Right ventricle myocardium inferior (tissue), 1 donor: ENCODE results near the gene PRRT4. TPM values are rescaled to one million over a fixed set of nuclear protein-coding genes. Genes with fewer than 3 reads are reported as not detected.

ENCODE experiments used
- ATAC-seq: fragments of 200-7000 bp; cut with Tn5 transposase; one replicate; pipeline ENCODE4 v1.9.1; 2020; ENCODE audit warnings: mild to moderate bottlenecking, moderate library complexity
- DNase-seq: peaks from one replicate; pipeline ENCODE4 v3.0.0; 2021; ENCODE audit errors: missing footprints
- intact Hi-C: fragments of 100-400 bp; cut with DNase I; formaldehyde crosslinking; loops from one replicate; pipeline ENCODE4 v1.11.0; 2022
- total RNA-seq: library from RNA; stranded (reverse); fragmentation: NEBNext Ultra II Directional; extraction: Animal tissue kit (Norgen Biotek cat#: 25700); gene quantifications from one replicate; pipeline ENCODE4 v1.2.1, GENCODE V29; 2021
- donor health status: DM: no; HTN: yes; CAD: no; lungs with severe emphysema.

The PRRT4 gene
- total RNA-seq, 1 donor from 2014 or later = 2.7 TPM

DNA sequence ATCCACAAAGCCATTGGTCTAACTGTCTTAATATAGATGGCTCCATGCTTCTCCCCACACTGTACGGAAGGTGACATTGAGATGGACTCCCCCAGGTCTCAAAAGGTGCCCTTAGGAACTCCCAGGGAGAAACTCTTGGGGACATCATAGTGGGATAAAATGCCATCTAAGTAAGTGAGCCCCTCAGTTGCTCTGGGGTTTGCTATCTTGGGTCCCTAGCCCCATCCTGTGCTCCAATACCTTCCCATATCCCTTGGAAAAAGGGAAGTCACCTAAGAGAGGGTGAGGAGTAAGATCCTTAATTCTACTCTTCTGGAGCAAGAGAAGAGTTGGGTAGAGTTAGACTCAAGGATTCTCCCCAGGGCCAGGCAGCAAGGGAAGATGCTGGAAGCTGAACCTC lies 7.9 kb downstream of the PRRT4 start:
- DNase-seq (no peak), ATAC-seq (no peak)
- intact Hi-C loops = no loop called here

DNA sequence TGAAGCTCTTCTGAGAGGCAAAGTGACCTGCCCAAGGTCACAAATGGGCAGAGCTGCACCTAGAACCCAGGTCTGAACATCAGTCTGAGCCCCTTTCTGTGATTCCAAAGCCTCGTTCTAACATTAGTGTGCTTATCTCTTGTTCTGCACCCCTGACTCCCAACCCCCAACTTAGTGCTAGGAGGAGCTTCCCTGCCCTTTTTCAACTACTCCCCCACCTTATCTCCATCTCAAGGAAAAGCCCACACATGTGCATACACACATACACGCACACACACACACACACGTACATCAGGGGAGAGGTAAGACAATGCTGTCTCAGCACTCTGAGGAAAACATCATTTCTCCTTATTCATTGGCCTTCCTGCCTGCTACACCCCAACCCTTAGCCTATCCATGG lies 8.3 kb downstream of the PRRT4 start:
- ATAC-seq (no peak), DNase-seq (no peak)
- intact Hi-C loops = no loop called here

DNA sequence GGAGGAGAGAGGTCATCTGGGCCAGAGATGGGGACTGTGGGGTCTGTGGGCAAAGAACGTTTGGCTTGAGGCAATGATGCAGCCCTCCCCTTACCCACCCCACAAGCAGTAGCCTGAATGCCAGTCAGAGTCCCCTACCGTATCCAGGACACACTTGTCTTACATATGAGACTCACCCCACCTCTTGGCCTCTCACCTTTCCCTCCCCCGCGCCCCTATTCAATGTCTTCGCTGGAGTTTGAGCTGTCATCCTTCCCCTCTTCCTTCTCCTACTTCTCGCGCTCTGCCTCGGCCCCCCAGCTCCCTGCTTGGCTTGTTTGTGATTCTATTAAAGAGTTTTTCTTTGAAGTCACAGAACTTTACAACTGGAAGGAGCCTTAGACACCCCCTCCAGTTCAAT lies 8.9 kb downstream of the PRRT4 start:
- ATAC-seq (no peak), DNase-seq (no peak)
- intact Hi-C loops = loop anchor here (1.0 kb wide), 1 partner anchor 35 kb away; no protein-coding TSS in a partner anchor

DNA sequence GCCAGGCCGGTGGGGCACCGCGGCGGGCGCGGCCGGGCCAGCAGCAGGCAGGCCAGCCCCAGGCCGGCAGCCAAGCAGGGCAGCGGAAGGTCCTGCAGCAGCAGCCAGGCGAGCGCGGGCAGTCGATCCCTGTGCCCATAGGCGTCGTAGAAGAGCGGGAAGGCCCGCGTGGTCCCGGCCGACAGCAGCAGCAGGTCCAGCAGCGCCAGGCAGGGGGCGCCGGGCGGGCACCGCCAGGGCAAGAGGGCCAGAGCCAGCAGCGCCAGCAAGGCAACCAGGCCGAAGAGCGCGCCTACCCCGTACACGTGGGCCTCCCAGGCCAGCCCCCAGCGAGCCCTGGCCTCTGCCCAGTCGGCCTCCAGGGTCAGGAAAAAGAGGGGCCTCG lies 9.3 kb downstream of the PRRT4 start:
- intact Hi-C loops = loop anchor here (1.0 kb wide), 1 partner anchor 35 kb away; no protein-coding TSS in a partner anchor
- peak; percentile 36 for ATAC-seq
- peak; percentile 79 for DNase-seq

DNA sequence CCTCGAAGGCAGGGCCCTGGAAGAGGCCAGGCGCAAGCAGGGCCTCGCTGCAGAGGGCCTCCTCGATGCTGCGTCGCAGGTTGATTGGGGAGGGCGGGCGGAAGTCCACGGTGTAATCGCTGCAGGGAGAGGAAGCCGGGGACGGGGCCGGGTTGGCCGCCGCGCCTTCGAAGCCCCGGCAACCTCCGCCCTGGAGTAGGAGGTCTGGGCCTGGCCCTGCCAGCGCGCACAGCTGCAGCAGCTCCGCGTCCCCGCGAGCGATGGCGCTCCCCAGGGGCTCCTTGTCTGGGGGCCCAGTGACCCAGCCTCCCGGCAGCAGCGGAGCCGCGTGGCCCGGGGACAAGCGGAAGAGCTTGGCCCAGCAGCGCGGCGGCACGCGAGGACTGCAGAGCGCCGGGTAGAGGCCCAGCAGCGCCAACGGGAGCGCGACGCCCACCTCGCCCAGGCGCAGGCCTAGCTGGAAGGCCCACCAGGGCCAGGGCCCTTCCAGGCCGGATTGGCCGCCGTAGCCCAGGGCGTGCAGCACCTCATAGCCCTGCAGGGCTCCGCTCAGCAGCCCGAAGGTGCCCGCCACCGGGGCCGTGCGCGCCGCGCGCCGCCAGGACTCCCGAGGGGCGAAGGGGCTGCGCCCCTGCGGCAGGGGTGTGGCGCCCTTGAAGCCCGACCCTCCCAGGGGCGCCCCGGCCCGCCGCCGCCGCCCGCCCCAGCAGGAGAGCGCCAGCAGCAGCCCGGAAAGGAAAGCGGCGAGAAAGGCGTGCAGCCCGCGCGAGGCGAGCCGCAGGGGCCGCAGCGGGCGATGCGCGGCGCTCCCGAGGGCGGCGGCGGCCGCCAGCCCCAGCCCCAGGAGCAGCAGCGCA lies 10.0 kb downstream of the PRRT4 start:
- intact Hi-C loops = loop anchor here (1.0 kb wide), 1 partner anchor 36 kb away; no protein-coding TSS in a partner anchor
- no peak for DNase-seq

DNA sequence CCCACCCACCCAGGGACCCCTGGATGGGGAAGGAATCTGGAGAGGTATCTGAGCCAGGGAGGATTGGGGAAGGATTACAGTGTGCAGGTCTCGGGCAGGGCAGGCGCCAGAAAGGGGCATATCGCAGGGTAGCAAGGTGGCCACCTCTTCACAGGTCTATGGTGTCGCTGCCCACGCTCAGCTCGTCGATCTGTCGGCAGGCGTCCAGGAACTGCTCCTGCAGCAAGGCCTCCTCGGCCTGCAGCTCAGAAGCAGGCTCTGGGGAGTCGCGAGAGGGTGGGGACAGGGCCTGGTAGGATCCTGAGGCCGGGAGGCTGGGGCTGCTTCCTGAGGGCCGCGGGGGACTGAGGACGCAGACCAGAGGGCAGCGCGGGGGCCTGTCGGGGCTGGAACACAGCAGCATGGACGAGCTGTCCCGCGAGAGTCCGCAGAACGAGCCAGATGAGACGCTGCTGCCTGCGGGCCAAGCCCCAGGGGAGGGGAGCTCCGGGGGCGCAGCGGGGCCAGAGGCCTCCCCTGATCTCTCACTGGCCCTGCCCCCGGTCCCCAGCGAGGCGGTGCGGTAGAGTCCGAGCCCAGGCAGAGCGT lies 10.7 kb downstream of the PRRT4 start:
- ATAC-seq = no peak
- DNase-seq = no peak
- intact Hi-C loops = no loop called here

More for the DNA sequence above, 10.0 kb downstream of the PRRT4 start:
- no peak for ATAC-seq

DNA sequence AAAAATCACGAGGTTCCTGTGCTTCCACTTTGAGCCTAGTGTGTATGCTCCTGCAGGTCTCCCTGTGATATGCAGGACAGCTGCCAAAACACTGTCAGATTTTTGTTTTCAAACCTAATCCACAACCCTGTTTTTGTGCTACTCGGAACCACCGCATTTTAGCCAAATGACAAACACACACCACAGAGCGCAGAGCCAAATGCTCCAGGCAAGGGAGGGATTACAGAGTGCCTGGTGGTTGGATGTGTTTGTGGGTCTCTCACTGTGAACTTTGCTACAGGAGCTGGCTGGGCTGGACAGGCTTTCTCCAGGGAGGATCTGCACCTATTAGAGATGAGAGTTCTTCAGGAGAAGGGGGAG lies 12.0 kb downstream of the PRRT4 start:
- intact Hi-C loops = no loop called here
- ATAC-seq = no peak
- DNase-seq = no peak

DNA sequence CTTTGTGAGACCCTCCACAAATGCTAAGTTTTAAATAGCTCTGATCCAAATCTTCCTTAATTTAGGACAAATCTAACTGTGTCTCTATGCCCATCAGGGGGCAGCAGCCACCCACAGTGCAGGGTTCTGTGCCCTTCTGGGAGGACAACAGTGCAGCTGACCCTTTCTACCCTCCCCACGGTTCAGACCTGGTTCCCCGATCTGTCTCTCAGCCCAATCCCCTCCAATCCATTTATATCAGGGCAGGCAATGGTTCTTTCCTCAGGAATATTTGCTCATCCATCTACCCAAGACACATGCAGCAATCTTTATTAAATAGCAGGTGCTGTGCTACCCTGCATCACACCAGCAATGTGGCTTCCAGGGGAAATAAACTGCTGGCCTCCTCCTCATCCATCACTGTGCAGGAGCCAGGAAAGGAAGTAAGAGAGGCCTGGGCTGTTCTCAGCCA lies 13.8 kb downstream of the PRRT4 start:
- ATAC-seq (peak; percentile 33), DNase-seq (no peak)
- intact Hi-C loops = loop anchor here (1.0 kb wide), 1 partner anchor 40 kb away; no protein-coding TSS in a partner anchor

DNA sequence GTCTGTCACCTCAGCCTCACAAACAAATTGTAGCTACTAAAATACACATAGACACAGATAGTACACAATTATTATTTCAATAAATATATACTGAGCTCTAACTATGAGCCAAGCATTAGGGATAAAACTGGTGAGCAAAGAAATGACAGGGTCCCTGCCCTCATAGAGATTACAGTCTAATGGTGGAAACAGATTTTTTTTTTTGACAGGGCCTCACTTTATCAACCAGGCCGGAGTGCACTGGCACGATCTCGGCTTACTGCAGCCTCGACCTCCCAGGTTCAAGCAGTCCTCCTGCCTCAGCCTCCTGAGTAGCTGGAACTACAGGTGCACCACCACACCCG lies 17.1 kb downstream of the PRRT4 start:
- ATAC-seq = no peak
- no peak for DNase-seq
- intact Hi-C loops = no loop called here

DNA sequence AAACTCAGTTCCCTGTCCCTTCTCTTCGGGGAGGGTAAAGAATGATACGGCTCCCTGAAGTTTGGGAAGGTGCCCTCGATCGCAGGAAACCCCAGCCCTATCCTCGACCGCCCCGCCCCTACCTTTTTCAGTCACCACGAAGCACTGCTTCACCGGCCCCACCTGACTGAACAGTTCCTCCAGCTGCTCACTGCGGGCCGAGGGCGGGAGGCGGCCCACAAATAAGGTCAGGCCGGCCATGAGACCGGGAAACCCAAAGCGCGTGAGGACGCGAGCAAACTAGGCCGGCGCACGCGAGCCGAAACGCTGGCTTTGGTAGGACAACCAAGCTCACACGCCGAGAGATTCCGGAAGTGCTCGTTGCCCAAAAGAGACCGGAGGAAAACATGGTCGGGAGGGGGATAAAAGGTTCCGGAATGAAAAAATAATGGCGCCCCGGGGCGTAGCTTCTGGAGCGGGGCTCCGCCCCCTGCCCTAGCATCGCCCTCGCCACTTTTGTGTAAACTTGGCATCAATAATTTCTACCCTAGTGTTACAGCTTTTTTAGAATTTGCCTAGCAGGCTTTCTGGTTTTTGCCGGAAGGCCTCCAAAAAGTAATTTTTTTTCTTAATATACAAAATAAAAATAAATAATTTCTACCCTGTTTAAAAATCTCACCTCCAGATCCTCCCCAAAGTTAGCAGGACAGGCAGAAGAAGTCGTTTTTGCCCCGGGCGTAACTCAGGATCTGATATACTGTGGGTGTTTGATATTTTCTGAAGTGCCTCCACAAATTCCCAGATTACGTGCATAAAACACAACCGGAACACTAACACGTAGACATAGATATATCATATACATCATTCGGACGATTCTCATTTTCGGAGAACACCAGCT lies 17.7 kb downstream of the PRRT4 start, which contains the start of gene RBM28:
RBM28 (minus strand) TSS at position 355 of the 877 bp plus-strand sequence; CDS start at position 240, 115 bp downstream.
- intact Hi-C loops = no loop called here
- peak; percentile 94 for ATAC-seq
- peak; percentile 94 for DNase-seq

DNA sequence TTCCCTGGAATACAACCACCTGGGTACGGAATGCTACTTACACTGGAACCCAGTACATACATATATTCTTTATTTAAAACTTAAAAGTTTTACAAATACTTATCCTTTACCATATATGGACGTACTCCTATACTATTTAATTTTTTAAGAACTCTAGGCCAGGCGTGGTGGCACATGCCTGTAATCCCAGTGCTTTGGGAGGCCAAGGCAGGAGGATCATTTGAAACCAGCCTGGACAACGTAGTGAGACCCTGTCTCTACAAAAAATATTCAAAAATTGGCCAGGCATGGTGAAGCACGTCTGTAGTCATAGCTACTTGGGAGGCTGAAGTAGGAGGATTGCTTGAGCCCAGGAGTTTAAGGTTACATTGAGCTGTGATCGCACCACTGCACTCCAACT lies 19.8 kb downstream of the PRRT4 start:
- intact Hi-C loops = no loop called here
- DNase-seq (no peak), ATAC-seq (no peak)

DNA sequence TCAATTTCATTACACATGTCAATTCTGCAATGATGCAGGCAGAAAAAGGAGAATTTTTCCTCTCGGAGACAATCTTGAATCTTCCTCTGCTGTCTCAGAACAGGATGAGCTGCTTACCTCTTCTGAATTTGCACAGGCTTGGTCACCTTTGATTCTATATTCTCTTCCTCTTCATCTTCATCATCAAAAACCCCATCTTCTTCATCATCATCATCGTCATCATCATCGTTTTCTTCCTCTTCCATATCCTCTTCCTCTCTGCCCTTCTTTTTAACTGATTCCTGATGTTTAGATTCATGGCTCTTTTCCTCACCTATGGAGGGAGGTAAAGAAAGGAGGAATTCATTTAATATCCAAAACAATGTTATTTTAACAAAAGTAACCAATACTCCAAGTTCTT lies 25.8 kb downstream of the PRRT4 start:
- DNase-seq (no peak), ATAC-seq (no peak)
- intact Hi-C loops = no loop called here

DNA sequence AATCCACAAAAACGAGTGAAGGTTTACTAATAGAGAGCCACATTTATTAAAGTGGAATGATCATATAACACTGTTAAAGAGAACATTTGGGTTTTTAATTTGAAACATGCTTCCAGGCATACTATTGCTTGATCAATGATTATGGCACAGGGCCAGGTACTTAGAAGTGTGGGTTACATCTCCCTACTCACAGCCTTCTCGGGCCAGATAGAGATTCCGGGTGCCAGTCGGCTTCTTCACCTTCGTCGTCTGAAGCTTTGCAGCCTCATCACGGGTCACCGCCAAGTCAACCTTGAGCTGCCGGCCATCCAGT lies 37.2 kb downstream of the PRRT4 start:
- ATAC-seq = no peak
- intact Hi-C loops = no loop called here
- no peak for DNase-seq

DNA sequence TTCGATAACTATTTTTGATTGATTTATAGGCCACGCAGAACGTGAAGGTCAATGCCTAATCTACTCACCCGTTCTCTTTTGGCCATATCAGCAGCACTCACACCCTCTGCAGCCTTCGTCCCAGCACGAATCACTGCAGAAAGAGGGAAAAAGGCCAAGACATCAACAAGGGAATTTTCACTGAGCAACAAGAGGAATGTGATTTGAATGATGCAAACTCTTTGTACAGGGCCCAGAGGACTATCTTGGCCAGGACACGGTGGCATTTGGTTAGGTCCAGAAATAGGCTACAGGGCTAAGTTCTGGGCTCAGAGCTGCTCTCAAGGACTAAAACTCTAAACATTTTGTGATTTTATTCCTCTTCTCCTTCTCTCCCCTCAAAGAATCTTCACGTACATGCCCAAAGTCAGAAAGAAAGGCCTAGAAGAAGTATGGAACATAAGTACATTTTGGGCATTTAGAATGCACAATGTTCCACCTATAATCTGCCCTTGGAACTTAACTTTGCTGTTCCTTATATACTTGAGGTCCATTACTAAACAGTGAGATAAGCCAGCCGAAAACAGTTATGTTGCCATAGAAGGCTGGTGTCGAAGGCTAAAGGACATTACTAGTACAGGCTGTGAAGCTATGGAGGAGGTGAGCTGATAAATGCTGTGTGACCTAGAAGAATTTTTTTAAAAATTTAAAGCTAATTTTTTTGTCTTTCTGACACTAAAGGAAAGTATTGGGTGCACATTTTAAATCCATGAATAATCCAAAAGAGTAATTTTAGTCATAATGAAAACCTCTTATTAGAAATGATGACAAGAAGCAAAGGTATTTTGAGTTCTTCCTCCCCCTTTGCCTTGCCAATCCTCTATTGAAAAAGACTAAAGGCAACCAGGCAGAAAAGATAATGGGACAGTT lies 37.8 kb downstream of the PRRT4 start:
- intact Hi-C loops = no loop called here
- DNase-seq (no peak), ATAC-seq (peak; percentile 88)

DNA sequence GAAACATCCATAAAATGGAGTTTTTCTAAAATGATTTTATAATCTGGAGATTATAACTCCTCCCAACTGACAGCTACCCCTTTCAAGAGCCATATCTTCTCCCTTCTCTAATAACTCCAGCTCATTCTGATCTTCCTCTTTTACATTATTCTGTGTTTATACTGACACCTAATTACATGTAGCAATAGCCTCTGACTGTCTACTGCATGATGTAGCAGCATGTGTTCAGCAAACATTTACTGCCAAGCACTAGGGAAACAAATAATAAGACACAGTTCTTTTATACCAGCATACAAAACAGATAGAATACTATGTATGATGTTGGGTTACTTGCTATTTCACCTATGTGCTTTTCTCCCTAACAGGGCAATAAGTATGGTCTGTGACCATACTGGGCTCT lies 38.5 kb downstream of the PRRT4 start:
- intact Hi-C loops = no loop called here
- DNase-seq = no peak
- peak; percentile 24 for ATAC-seq

DNA sequence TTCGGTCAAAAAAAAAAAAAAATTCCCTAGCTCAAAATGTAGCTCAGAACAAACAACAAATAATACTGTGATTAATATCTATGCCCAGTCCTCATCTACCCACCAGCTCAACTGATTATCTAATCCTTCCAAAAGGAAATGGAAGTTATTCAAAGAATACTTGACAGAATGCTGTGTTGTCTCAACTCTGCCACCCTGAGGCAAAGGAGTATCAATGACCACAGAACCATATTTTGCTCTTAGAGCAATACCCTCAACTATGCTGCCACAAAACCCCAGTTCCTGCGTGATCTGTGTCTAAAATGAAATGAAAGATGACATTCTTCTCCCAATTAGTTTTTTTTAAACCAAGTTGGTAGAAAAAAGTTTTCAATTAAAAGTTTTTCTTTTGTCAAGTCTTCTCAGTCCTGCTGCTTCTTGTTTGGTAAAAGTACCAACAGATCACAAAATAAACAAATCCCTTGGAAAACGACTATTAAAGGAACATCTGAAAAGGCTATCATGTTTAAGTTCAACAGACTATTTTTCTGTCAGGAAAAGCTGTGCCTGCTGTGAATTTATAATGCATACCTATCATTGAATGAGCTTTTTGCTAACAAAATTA lies 39.3 kb downstream of the PRRT4 start:
- ATAC-seq (peak; percentile 25), DNase-seq (no peak)
- intact Hi-C loops = no loop called here

DNA sequence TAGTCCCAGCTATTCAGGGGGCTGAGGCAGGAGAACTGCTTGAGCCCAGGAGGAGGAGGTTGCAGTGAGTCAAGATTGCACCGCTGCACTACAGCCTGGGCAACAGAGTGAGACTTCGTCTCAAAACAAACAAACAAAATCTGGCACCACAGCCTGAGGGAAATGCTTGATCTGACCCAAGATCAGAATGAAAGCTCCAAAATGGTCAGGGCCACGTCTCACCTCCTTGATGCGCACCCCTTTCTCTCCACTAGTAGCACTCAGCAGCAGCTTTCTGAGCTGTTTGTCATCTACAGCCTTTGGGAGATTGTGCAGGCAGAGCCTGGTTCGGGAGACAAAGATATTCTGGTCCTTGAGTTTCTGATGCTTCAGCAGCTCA lies 40.5 kb downstream of the PRRT4 start:
- intact Hi-C loops = no loop called here
- no peak for DNase-seq
- no peak for ATAC-seq

DNA sequence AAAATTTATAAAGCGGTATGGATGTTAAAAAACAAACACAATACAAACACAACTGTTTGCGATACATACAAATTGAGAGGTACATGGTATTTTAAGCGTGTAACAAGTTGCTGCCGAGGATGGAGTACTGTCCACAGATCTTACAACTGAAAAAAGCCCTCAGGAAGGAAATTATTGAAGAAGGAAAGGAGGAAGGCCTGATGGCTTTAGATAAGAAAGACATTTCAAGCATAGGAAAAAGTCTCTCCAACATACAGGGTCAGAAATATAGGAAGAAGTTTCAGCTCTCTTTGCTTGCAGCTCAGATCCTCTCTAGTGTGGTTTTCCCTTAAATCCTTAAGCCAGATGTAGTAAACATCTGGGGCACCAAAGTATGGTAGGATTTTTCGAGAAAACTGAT lies 42.8 kb downstream of the PRRT4 start:
- intact Hi-C loops = no loop called here
- no peak for ATAC-seq
- DNase-seq = no peak
